ENCODE measurements around the gene DENND5B.
"Not testable (repeated sequence)": the region's sequence is repeated elsewhere in the genome, so short reads cannot be mapped to it uniquely, and the experiment has no call there.

DENND5B gene

GRCh38 chr12:31558521-31558920 is 32.4 kb downstream of the DENND5B start:
- DNase-seq (ENCODE audit: low read depth in 2 of 2, low spot score in 1 of 2), result no peak

DNA sequence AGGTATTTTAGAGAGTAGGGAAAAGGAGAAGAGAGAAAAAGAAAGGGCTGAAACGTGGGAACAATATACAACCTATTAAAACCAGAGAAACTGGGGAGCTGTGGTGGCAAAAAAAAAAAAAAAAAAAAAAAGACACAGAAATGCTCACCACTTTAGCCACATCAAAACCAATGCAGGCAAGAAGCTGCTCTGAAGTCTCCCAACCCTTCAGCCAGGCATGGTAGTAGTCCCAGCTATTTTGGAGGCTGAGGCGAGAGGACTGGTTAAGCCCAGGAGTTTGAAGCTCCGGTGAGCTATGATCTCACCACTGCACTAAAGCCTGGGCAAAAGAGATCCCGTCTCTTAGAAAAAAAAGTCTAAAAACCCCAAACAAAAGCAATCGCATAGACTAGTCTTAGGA is 33.2 kb downstream of the DENND5B start:
- no peak for DNase-seq (ENCODE audit: low read depth in 2 of 2, low spot score in 1 of 2)

DNA sequence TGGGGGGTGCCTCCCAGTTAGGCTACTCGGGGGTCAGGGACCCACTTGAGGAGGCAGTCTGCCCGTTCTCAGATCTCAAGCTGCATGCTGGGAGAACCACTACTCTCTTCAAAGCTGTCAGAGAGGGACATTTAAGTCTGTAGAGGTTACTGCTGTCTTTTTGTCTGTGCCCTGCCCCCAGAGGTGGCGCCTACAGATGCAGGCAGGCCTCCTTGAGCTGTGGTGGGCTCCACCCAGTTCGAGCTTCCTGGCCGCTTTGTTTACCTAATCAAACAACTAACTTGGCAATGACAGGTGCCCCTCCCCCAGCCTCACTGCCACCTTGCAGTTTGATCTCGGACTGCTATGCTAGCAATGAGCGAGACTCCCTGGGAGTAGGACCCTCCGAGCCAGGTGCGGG is 35.5 kb downstream of the DENND5B start:
- not testable (repeated sequence) for DNase-seq (ENCODE audit: low read depth in 2 of 2, low spot score in 1 of 2)

GRCh38 chr12:31550590-31550989 is 40.3 kb downstream of the DENND5B start:
- DNase-seq (ENCODE audit: low read depth in 2 of 2, low spot score in 1 of 2), result not testable (repeated sequence)

GRCh38 chr12:31536672-31537071 is 54.3 kb downstream of the DENND5B start:
- no peak for DNase-seq (ENCODE audit: low read depth in 2 of 2, low spot score in 1 of 2)

DNA sequence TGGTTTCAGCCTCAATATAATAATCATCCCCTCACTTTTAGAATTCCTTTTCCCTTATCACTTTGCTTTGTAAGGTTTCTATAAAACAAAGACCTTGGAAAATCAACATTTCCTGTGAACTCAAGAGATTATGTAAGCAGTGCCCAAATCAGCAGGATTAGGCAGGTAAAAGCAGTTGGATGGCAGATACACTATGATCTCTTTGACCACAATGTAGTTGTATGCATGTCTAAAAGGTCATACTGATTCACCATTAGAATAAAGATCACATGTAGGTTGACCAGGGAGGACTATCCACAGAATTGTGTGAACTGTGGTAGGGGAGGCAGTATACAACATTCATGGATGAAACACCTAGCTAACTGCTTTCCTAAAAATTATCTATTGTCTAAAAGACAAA is 57.5 kb downstream of the DENND5B start:
- no peak for DNase-seq (ENCODE audit: low read depth in 2 of 2, low spot score in 1 of 2)

DNA sequence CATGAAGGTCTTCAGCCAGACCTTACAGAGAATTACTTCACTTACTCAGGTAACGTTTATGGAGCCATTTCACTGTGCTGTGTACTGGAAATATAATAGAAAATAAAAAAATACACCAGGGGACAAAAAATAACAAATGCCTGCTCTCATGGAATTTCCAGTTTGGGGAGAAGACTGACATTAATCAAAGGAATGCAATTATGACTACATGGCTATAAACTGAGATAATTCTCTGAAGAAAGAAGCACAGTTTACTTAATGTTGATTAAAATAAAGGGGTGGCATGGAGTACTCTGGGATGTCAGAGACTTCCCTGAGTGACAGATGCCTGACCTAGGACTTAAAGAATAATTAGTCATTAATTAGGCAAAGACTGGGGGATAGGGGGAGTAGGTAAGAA is 59.0 kb downstream of the DENND5B start:
- no peak for DNase-seq (ENCODE audit: low read depth in 2 of 2, low spot score in 1 of 2)

- DNase-seq (ENCODE audit: low read depth in 2 of 2, low spot score in 1 of 2), result no peak
These were observed 62.8 kb downstream of the DENND5B start for GRCh38 chr12:31528095-31528494.

- no peak for DNase-seq (ENCODE audit: low read depth in 2 of 2, low spot score in 1 of 2)
These were observed 63.9 kb downstream of the DENND5B start for GRCh38 chr12:31527083-31527482.

DNA sequence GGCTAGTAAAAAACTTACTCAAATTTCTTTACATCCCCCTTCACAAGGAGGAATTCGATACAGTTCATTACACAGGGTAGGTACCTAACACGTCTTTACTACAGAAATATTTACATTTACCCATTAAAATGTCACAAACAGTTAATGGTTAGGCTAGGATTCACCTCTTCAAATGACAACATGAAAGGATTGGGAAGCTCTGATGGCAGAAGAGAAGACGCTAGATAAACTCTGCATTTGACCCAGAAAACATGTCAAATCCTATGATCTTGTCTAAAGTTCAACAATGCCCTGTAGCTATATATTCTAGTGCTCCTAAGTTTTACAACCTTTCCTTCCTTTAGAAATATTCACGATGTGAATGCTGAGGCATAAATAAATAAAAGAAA is 64.8 kb downstream of the DENND5B start:
- no peak for DNase-seq (ENCODE audit: low read depth in 2 of 2, low spot score in 1 of 2)

DNA sequence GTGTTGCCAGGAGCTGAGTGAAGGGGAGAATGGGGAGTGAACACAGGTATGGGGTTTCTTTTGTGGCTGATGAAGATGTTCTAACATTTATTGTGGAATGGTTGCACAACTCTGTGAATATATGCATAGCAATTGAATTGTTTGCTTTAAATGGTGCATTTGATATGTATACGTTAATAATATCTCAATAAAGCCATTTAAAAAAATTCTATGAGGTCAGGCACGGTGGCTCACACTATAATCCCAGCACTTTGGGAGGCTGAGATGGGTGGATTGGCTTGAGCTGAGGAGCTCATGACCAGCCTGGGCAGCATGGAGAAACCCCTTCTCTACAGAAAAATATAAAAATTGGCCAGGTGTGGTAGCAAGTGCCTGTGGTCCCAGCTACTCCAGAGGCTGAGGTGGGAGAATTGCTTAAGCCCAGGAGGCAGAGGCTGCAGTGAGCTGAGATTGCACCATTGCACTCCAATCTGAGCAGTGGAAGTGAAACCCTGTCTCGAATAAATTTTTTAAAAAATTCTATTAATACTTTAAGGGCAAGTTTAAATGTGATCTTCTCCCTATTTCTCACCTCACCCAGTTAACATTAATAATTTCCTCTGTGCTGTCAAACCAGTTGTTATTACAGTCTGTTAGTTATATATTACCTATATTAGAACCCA is 65.3 kb downstream of the DENND5B start:
- no peak for DNase-seq (ENCODE audit: low read depth in 2 of 2, low spot score in 1 of 2)

- no peak for DNase-seq (ENCODE audit: low read depth in 2 of 2, low spot score in 1 of 2)
These were observed 66.0 kb downstream of the DENND5B start for GRCh38 chr12:31524791-31525495.

- no peak for DNase-seq (ENCODE audit: low read depth in 2 of 2, low spot score in 1 of 2)
These were observed 67.6 kb downstream of the DENND5B start for GRCh38 chr12:31523306-31523705.

DNA sequence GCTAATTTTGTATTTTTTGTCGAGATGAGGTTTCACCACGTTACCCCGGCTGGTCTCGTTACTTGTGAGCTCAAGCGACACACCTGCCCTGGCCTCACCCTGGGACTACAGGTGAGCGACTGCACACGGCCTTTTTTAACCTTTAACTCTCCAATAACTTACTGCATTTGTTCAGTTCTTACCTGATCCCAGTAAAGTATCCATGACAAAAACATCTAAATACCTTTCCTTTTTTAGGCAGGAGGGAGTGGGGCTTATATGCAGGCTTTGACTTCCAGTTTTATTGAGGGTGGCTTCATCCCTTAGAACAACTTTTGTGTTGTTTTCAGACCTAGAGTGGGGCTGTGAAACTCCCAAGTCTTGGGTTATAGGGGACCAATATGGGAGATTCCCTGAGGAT is 68.3 kb downstream of the DENND5B start:
- DNase-seq (ENCODE audit: low read depth in 2 of 2, low spot score in 1 of 2), result no peak

DNA sequence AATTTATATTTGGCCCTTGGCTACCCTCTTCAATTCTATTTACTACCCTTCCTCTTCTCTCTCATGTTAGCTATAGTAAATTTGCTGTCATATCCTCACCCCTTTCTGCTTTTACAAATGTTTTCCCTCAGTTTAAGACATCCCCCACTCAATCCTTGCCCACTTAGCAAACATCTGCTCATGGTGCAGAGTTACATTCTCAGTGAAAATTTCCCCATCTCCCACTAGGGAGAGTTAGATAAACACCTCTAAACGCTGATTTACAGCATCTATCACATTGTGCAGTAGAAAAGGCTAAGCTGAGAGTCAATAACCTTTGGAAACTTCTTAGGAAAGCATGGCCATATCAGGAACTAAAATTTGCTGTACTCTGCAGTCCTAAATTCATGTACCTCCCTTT is 69.0 kb downstream of the DENND5B start:
- DNase-seq (ENCODE audit: low read depth in 2 of 2, low spot score in 1 of 2), result no peak

- no peak for DNase-seq (ENCODE audit: low read depth in 2 of 2, low spot score in 1 of 2)
These were observed 71.4 kb downstream of the DENND5B start for GRCh38 chr12:31519511-31519910.

DNA sequence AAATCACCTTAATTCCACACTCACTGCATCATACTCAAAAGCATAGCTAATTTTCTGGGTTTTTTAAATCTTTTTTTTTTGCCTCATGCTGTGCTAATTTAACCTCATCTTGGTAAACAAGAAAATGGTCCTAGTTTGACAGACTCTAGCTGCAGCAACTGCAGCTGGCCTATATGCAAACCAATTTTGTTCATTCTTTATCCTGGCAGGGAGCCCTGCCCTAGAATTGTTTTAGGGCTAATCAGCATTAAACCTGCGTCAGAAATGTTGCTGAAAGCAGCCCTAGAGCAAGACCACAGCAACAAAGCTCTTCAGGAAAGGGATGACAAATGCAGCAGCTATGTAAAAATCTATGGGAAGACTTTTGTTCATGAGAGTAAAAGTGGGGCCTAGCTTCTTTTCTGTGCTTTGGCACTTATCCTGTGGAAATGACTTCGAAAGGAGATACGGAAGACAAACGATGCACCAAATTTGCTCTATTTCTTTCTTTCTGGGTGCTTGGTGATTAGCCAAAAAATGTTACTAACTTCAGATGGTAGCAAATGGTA is 72.2 kb downstream of the DENND5B start:
- DNase-seq (ENCODE audit: low read depth in 2 of 2, low spot score in 1 of 2), result no peak

DNA sequence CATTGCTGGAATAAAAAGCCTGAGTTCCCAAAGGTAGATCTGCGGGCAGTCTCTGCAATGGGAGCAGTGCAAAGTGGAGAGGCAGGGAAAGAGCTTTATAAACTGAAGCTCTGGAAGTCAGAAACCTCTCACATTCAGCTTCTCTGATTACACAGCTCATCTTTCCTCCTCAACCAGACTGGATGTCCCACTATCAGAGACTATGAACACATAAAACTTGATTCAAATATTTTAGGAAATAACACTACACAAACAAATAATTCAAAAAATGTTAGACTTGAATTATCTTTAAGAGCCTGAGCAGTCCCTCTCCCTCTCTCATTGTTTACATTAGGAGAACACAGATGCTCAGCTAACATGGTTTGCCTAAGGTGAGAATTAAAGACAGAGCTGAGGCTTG is 72.9 kb downstream of the DENND5B start:
- DNase-seq (ENCODE audit: low read depth in 2 of 2, low spot score in 1 of 2), result no peak

- no peak for DNase-seq (ENCODE audit: low read depth in 2 of 2, low spot score in 1 of 2)
These were observed 74.2 kb downstream of the DENND5B start for GRCh38 chr12:31516702-31517101.

- no peak for DNase-seq (ENCODE audit: low read depth in 2 of 2, low spot score in 1 of 2)
These were observed 76.0 kb downstream of the DENND5B start for GRCh38 chr12:31514912-31515311.

DNA sequence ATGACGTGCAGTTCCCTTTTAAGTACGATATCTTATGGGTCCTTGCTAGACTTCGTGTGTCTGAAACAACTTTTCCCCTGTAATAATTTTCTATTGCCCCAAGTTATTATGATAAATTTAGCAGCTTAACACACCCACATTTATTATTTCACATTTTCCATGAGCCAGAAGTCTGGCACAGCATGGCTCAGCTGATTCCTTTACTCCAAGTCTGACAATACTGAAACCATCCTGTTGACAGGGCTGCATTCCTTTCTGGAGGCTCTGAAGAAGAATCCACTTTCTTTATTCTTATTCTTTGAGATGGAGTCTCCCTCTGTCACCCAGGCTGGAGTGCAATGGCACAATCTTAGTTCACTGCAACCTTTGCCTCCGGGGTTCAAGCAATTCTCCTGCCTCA is 80.9 kb downstream of the DENND5B start:
- no peak for DNase-seq (ENCODE audit: low read depth in 2 of 2, low spot score in 1 of 2)

GRCh38 chr12:31508436-31509150 is 82.3 kb downstream of the DENND5B start:
- DNase-seq (ENCODE audit: low read depth in 2 of 2, low spot score in 1 of 2), result no peak
